Choroid plexus epithelial cell (primary cell): ENCODE data around the gene DNAJC16.
A peak's percentile ranks its signal among the peaks of the same experiment; 100 is the strongest.

ENCODE experiments used
- DNase-seq: peaks from one replicate; pipeline ENCODE4 v3.0.0-alpha.2; 2010; ENCODE audit warnings: low read depth
- H3K4me3 ChIP-seq: 2 replicates; pipeline ENCODE4 v1.5.1; 2011; ENCODE audit warnings: low read depth, mild to moderate bottlenecking, control low read depth, low read length, moderate library complexity
- CTCF ChIP-seq: conservative IDR thresholded peaks from 2 replicates; pipeline ENCODE4 v1.5.1; 2011; ENCODE audit warnings: low read depth, mild to moderate bottlenecking, control low read depth, inconsistent platforms, low read length, moderate library complexity

DNAJC16 gene

DNA sequence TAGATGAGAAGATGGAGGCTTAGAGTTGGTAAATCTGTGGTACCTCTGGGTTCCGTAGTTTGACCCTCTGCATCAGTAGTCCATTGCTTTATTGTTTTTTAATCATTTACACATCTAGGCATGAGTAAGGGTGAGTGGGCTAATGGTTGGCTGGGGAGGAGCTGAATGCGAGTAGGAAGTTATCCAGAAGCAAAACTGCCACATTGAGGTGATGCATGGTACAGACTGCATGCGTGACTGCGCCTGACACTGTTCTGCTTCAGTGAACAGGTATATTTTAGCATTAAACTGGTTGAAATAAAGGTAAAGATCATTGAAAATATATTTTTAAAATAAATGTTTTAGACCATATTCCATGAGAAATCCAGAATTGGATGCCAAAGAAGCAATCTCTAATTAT lies 4.4 kb downstream of the DNAJC16 start:
- DNase-seq: no peak
- H3K4me3 ChIP-seq: no peak overlapping the region
- no peak for TF ChIP-seq CTCF

- DNase-seq: no peak
- no peak for TF ChIP-seq CTCF
- no peak overlapping the region for H3K4me3 ChIP-seq
Measured at GRCh38 chr1:15531682-15532081, 5.0 kb downstream of the DNAJC16 start.

DNA sequence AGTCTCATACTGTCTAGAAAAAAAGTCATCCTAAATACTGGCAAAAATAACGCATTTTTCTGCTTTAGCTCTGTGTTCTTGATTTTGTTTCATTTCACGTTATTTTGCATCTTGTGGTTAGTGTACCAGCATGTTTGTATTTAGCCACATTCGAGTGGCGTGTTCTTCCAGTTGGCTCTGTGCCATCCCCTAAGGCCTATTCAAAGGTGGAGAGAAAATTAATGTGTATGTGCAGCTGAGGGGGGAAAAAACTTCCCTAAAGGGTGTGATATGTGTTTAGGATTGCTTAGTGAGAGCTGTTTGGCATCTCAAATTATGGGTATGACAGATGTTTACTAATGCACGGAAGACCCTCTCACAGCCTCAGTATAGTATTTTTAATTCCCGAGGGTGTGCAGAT lies 12.1 kb downstream of the DNAJC16 start:
- H3K4me3 ChIP-seq: no peak overlapping the region
- DNase-seq: peak; percentile 8
- TF ChIP-seq CTCF: no peak

GRCh38 chr1:15540186-15540585 lies 13.5 kb downstream of the DNAJC16 start:
- DNase-seq: peak; percentile 83
- TF ChIP-seq CTCF: no peak
- H3K4me3 ChIP-seq: no peak overlapping the region

DNA sequence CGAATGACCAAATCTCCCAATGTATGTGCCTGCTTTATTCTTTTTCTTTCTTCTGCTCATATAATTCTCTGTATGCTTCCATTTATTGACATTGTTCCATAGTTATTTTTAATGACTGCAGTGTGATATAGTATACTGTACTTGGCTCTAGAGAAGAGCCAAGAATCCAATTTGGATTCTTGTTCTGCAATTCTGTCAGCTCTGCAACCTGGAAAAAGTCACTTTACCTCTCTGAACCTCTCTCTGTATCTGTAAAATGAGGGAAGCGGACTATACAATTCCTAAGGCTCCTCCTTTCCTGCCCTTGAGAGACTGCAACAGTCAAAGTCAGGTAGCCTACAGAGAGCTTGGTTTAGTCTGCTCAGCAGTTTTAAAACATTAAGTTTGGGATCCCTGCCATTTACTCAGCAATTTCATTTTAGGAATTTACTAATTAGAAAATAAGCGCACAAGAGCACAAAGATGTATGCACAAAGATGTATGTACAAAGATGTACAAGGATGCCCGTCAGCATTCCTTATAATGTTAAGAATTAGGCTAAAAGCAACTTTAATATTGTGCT lies 14.7 kb downstream of the DNAJC16 start:
- TF ChIP-seq CTCF: no peak
- DNase-seq: no peak
- no peak overlapping the region for H3K4me3 ChIP-seq

- H3K4me3 ChIP-seq: no peak overlapping the region
- DNase-seq: no peak
- no peak for TF ChIP-seq CTCF
Measured at GRCh38 chr1:15542388-15543250, 16.0 kb downstream of the DNAJC16 start.

DNA sequence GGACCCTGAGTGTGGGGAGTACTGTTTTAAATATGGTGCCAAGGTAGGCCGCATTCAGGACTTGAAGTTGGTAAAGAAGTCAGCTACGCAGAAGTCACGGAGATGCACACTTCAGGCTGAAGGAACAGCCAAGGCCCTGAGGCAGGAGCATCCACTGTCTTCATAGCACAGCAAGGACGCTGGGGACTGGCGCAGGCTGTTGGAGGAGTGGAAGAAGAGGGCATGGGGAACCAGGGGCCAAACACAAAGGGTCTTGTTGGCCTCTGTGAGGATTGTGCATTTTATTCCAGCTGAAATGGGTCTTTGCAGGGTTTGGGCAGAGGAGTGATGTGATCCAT lies 16.6 kb downstream of the DNAJC16 start:
- H3K4me3 ChIP-seq: no peak overlapping the region
- no peak for DNase-seq
- no peak for TF ChIP-seq CTCF
